ENCODE data around the gene GNAQ. TPM values are rescaled to one million over a fixed set of nuclear protein-coding genes. Genes with fewer than 3 reads are reported as not detected.

The GNAQ gene
- total and polyA plus RNA-seq, 2 of the 4 experiments (the other 2 are of a cell fraction) = 23.1 to 50.7 TPM

- H3K4ac ChIP-seq (ENCODE audit: low read depth, low read length) = no peak overlapping the region
- no peaks in the 10 kb centered on the region for H3K36me3 ChIP-seq (ENCODE audit: control insufficient read depth, insufficient read depth, low read length)
- no peak overlapping the region for H3K56ac ChIP-seq (ENCODE audit: extremely low read depth, insufficient read depth, low read length)
- ChIA-PET CTCF (interaction anchor here (0.6 to 0.7 kb wide), 3 partner anchors 251 to 575 kb away, joined by 3 to 4 read pairs (median 4); no protein-coding TSS in a partner anchor), POLR2A (ENCODE audit: unreplicated experiment) (no interaction called here)
- no peak overlapping the region for H2AK5ac ChIP-seq (ENCODE audit: low read depth, low read length)
- no peak for ATAC-seq (ENCODE audit: low read depth)
- no peaks in the 10 kb centered on the region for H3K9me1 ChIP-seq (ENCODE audit: insufficient read depth, low read length)
- H3K18ac ChIP-seq (ENCODE audit: low read depth, low read length) = no peak overlapping the region
- H3K9ac ChIP-seq (ENCODE audit: low read depth, low read length) = no peak overlapping the region
- no TSS peak for BruUV-seq (replicated peaks)
- H2AFZ ChIP-seq (replicated peaks; ENCODE audit: low read length, poor library complexity) = no peak overlapping the region
- no peak overlapping the region for H4K5ac ChIP-seq (ENCODE audit: low read depth, low read length)
- H3K4me3 ChIP-seq (ENCODE audit: insufficient read depth, low read depth, low read length) = no peak overlapping the region
- H3K14ac ChIP-seq (replicated peaks; ENCODE audit: low read depth, low read length) = no peak overlapping the region
- intact Hi-C loops (cut with micrococcal nuclease) = no loop called here
- in situ Hi-C loops (cut with MboI; ENCODE audit: low sequenced_read_pairs) = no loop called here
- H4K8ac ChIP-seq (ENCODE audit: low read depth in 2 of 2, low read length in 2 of 2) = no peak overlapping the region
- no peak overlapping the region for H3K27ac ChIP-seq (ENCODE audit: insufficient read depth, low read length)
- H3K4me1 ChIP-seq (ENCODE audit: control insufficient read depth, insufficient read depth, low read length) = no peaks in the 10 kb centered on the region
- no peak overlapping the region for H4K91ac ChIP-seq (ENCODE audit: insufficient read depth, low read depth, low read length)
- no peak for DNase-seq
- no peak overlapping the region for H2AK9ac ChIP-seq (replicated peaks; ENCODE audit: low read depth, low read length, poor library complexity)
- no peak overlapping the region for H2BK120ac ChIP-seq (ENCODE audit: low read depth, low read length)
- H3K79me1 ChIP-seq (ENCODE audit: low read depth in 1 of 2, low read length in 2 of 2) = no peaks in the 10 kb centered on the region
- no peak for TF ChIP-seq SMC3 (IDR thresholded peaks at IDR 0.05; ENCODE audit: low read depth, low read length)
- TF ChIP-seq CHD1 (IDR thresholded peaks at IDR 0.05; ENCODE audit: low read depth, low read length) = no peak
- TF ChIP-seq USF2 (IDR thresholded peaks at IDR 0.05; ENCODE audit: low read depth, low read length) = no peak
- TF ChIP-seq CTCF (conservative IDR thresholded peaks at IDR 0.05; ENCODE audit: low read depth, low read length) = no peak
- no peak for TF ChIP-seq RCOR1 (IDR thresholded peaks at IDR 0.05; ENCODE audit: insufficient replicate concordance, low read length)
- no peak for TF ChIP-seq MXI1 (IDR thresholded peaks at IDR 0.05; ENCODE audit: borderline replicate concordance, low read depth, low read length)
- TF ChIP-seq CEBPB (IDR thresholded peaks at IDR 0.05; ENCODE audit: low read depth, low read length) = no peak
- no peak for TF ChIP-seq MAZ (IDR thresholded peaks at IDR 0.05; ENCODE audit: borderline replicate concordance, low read depth, low read length)
- TF ChIP-seq RAD21 (IDR thresholded peaks at IDR 0.05; ENCODE audit: low read length) = no peak
- no peak for TF ChIP-seq MAFK (IDR thresholded peaks at IDR 0.05; ENCODE audit: low read depth, low read length)
- TF ChIP-seq RFX5 (IDR thresholded peaks at IDR 0.05; ENCODE audit: low read depth, low read length) = no peak
- TF ChIP-seq FOS (IDR thresholded peaks at IDR 0.05; ENCODE audit: low read depth, low read length) = no peak
- TF ChIP-seq, protein P1, sequence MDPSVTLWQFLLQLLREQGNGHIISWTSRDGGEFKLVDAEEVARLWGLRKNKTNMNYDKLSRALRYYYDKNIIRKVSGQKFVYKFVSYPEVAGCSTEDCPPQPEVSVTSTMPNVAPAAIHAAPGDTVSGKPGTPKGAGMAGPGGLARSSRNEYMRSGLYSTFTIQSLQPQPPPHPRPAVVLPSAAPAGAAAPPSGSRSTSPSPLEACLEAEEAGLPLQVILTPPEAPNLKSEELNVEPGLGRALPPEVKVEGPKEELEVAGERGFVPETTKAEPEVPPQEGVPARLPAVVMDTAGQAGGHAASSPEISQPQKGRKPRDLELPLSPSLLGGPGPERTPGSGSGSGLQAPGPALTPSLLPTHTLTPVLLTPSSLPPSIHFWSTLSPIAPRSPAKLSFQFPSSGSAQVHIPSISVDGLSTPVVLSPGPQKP (IDR thresholded peaks at IDR 0.05; ENCODE audit: borderline replicate concordance, low read depth, low read length) = no peak
- TF ChIP-seq POLR2A (IDR thresholded peaks at IDR 0.05; ENCODE audit: low read depth, low read length) = no peak
- TF ChIP-seq NFE2L2 (IDR thresholded peaks at IDR 0.05; ENCODE audit: low read depth, low read length) = no peak
- no peak for TF ChIP-seq BHLHE40 (IDR thresholded peaks at IDR 0.05; ENCODE audit: low read depth, low read length)
- no peak overlapping the region for H3K4me2 ChIP-seq (ENCODE audit: low read depth, low read length)
- H2BK15ac ChIP-seq (ENCODE audit: low read depth, low read length) = no peak overlapping the region
- H3K23ac ChIP-seq (ENCODE audit: low read depth, low read length) = no peak overlapping the region
- no peak overlapping the region for H2BK20ac ChIP-seq (ENCODE audit: low read depth, low read length)
- H3K27me3 ChIP-seq (ENCODE audit: control insufficient read depth, insufficient read depth, low read length) = peaks cover 16% of the 10 kb centered on the region
- dilution Hi-C loops (cut with HindIII; ENCODE audit: low sequenced_read_pairs, unreplicated experiment) = no loop called here
- 80% methylated on average over 1 of the region's 2 CpGs; no CpG with 5 or more reads in 1 of the 2 experiments for WGBS, 2 experiments (ENCODE audit: extremely low coverage in 2 of 2, insufficient read length in 1 of 2)
- H2BK5ac ChIP-seq (ENCODE audit: low read depth, low read length, poor library complexity, severe bottlenecking) = no peak overlapping the region
- H4K20me1 ChIP-seq (ENCODE audit: insufficient read depth, low read length) = no peaks in the 10 kb centered on the region
- H3K9me3 ChIP-seq (ENCODE audit: control insufficient read depth, insufficient read depth, low read length) = no peaks in the 10 kb centered on the region
These were observed 10.4 kb upstream of the GNAQ start for GRCh38 chr9:78041971-78042370.

Data from IMR-90 (cell line).